T47D (cell line): ENCODE data around the gene KLHL29.

ENCODE experiments used
- DNase-seq, 2 experiments: peaks; one replicate each; pipeline versions ENCODE4 v3.0.0 to v3.0.0-alpha.2; 2011 to 2012; ENCODE audit warnings: low read depth in 1 of 2, low spot score in 1 of 2
- JUND ChIP-seq: IDR thresholded peaks from 2 replicates; pipeline ENCODE4 v1.6.1; 2012; ENCODE audit warnings: low read depth
- in situ Hi-C: cut with HindIII; loops from 2 replicates; pipeline ENCODE4 v1.10.0; 2016; ENCODE audit warnings: low sequenced_read_pairs, low pct_unique_long_range_greater_than_20kb

The KLHL29 gene

GRCh38 chr2:23567161-23567756 is 182.3 kb downstream of the KLHL29 start:
- TF ChIP-seq JUND, result no peak
- in situ Hi-C loops, result no loop called here
- DNase-seq, result no peak

- DNase-seq, result no peak
- TF ChIP-seq JUND, result no peak
- in situ Hi-C loops, result no loop called here
These were observed 183.2 kb downstream of the KLHL29 start for GRCh38 chr2:23568211-23568610.

DNA sequence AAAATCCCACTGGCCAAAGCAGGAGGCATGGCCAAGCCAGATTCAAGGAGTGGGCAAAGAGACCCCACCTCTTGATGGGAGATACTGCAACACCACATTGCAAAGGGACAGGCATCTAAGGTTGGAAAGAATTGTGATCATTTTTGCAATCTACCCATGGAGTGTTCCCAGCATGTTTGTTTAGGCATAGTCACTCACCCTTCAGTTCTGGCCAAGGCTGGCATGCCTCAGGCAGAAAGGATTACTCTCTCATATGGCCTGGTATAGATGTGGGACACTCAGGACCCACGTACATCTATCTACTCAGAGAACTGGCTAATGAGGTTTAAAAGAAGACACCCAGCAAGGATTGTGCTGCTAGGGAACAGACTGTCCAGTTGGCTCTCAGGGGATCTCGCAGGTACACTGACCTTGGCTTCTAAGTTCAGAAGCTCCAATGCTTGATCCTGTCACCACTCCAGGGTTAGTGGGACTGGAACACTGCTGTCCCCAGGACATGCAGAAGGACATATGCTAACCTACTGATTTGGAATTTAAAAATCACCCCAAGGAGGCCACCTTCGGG is 183.7 kb downstream of the KLHL29 start:
- in situ Hi-C loops, result no loop called here
- no peak for TF ChIP-seq JUND
- peak in 1 of 2 experiments; percentile 20 for DNase-seq

GRCh38 chr2:23569761-23570365 is 184.9 kb downstream of the KLHL29 start:
- DNase-seq, result no peak
- in situ Hi-C loops, result no loop called here
- no peak for TF ChIP-seq JUND

DNA sequence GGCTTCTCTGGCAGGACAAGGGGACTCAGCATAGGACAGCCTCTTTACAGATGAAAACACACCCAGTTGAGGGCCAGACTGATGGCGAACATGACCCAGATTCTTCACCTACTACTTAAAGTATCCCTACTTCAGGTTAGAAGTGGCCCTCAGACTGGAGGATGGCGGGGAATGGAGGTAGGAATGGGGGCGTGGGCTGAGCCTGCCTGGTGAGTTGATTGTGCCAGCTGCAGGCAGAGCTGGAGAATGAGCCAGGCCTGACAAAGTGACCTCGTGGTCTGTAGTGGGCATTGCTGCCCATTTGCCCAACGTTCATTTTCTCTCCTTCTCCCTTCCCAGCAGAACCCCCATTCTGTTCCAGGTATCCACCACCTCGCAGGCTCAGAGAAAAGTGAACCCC is 186.1 kb downstream of the KLHL29 start:
- DNase-seq, result no peak
- in situ Hi-C loops, result no loop called here
- TF ChIP-seq JUND, result no peak

DNA sequence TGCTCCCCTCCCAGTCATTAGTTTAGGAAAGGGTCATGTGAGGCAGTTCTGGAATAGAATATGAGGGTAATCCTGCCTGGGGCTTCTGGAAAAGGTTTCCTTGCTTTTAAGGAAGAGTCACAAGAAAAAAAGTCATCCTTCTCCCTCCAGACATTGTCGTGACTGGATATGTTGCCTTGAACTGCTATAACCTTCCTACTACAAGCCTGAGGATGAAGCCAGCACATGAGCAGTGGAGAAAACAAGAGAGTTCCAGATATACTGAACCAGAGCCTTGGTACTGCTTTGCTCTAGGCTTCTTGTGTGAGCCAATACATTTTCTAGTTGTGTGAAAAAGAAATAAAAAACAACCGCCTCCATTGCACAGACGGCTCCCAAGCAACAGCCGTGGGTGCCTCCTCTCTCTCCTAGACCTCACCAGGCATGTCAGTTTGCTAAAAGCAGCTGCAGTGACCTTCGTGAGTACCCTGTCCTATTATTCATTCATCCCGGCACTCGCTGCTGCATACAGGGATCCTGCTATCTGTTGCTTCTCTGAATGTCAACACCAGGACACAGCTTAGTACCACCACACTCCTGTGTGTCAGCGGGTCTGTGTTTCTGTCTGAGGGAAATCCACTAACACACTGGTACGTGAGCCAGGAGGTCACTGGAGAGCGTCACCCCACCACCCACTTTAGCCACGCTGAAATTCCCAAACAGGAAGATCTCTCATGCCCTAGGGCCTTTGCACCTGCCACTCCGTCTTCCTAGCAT is 186.7 kb downstream of the KLHL29 start:
- TF ChIP-seq JUND, result no peak
- no peak for DNase-seq
- in situ Hi-C loops, result no loop called here

- DNase-seq, result no peak
- no peak for TF ChIP-seq JUND
- in situ Hi-C loops, result no loop called here
These were observed 190.1 kb downstream of the KLHL29 start for GRCh38 chr2:23574919-23575654.

DNA sequence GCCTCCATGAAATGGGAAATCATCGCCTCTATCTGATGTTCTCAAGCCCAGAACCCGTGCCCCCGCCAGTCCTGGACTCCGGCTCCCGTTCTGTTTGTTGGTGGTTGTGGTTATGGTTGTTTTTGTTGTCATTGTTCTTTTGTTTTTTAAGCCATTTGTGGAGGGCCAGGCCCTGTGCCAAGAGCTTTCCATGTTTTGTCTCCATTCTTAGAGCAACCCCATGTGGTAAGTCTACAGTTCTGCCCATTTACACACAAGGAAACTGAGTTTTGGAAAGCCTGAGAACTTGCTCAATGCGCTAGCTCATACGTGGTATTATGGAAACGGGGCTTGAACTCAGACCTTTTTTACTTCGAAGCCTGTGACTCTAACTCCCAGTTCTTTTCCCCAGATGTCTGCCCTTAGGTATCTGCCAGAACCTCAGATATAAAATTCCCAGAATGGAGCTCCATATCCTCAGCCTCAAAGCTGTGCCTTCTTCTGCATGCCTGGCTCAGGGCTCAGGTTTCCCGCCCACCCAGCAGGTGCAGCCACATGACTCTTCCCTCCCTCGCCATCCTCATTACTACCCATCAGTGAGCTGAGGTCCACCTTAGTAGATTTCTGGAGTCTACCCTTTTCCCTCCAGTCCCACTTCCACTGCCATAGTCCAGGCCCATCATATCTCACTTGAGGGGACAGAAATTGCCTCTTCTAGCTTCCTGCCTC is 194.1 kb downstream of the KLHL29 start:
- no peak for TF ChIP-seq JUND
- in situ Hi-C loops, result no loop called here
- no peak for DNase-seq

DNA sequence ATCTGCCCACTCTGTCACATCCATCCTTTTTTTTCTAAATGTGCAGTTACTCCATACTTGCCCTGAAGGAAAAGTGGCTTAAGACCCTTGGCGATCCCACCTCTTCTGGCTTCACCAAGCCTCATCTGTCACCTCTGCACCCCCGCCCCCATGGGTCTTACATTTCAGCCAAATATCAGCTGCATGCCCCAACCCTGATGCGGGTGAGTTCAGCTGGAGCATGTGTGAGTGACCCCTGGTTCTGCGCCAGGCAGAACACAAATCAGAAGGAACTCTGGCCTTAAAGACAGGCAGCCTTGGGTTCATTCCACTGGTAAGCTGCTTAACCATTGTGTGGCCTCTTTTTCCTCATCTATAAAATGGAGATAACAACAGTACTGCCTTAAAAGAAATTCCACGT is 194.7 kb downstream of the KLHL29 start:
- TF ChIP-seq JUND, result no peak
- in situ Hi-C loops, result no loop called here
- no peak for DNase-seq

- in situ Hi-C loops, result no loop called here
- no peak for TF ChIP-seq JUND
- no peak for DNase-seq
These were observed 198.5 kb downstream of the KLHL29 start for GRCh38 chr2:23583467-23583866.

DNA sequence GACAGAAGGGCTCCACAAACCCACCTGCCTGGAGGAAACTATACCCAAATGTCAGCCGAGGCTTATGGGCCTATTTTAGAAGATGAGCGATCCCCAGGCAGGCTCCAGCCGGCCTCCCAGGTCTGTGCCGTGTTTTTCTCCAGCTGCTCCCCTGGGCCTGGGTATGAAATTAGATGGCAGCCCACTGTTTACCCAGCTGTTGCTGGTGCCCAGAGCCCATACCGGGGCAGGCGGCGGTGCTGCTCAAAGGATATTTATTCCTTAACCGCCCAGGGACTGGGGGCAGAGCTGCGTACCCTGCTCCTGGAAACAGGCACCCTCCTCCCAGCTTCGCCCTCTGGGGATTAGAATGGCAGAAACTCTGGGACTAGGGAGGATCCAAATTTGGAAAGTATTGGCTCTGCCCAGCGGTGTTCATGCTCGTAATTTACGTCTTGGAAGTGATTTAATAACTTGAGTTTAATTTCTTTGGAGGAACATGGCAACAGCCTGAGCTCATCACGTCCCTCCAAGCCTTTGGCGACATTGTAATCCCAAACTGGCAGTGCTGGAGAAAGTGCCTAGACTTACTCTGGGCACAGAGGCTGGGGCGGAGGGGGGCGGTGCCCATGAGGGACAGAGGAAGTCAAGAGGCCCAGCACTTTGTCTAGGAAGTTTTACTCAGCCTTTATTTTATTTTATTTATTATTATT is 199.2 kb downstream of the KLHL29 start:
- no peak for TF ChIP-seq JUND
- in situ Hi-C loops, result no loop called here
- DNase-seq, result no peak
